GM12878 (cell line): ENCODE measurements around the gene TRAF2.

ENCODE experiments used
- EZH2 ChIP-seq: IDR thresholded peaks from 2 replicates; pipeline ENCODE4 v1.6.1; 2012; ENCODE audit warnings: low read depth, mild to moderate bottlenecking, control low read depth, inconsistent platforms, low read length, borderline replicate concordance; ENCODE audit not compliant: control insufficient read depth
- FOXM1 ChIP-seq: IDR thresholded peaks from 2 replicates; pipeline ENCODE4 v1.6.1; 2012; ENCODE audit warnings: low read depth, mild to moderate bottlenecking, inconsistent platforms, low read length, moderate library complexity
- POLR2A ChIP-seq: IDR thresholded peaks from 2 replicates; pipeline ENCODE4 v1.6.1; 2011; ENCODE audit warnings: low read depth, mild to moderate bottlenecking, low read length
- POU2F2 ChIP-seq: IDR thresholded peaks from 3 replicates; pipeline ENCODE4 v1.6.1; 2011; ENCODE audit warnings: low read depth, mild to moderate bottlenecking, low read length, borderline replicate concordance

DNA sequence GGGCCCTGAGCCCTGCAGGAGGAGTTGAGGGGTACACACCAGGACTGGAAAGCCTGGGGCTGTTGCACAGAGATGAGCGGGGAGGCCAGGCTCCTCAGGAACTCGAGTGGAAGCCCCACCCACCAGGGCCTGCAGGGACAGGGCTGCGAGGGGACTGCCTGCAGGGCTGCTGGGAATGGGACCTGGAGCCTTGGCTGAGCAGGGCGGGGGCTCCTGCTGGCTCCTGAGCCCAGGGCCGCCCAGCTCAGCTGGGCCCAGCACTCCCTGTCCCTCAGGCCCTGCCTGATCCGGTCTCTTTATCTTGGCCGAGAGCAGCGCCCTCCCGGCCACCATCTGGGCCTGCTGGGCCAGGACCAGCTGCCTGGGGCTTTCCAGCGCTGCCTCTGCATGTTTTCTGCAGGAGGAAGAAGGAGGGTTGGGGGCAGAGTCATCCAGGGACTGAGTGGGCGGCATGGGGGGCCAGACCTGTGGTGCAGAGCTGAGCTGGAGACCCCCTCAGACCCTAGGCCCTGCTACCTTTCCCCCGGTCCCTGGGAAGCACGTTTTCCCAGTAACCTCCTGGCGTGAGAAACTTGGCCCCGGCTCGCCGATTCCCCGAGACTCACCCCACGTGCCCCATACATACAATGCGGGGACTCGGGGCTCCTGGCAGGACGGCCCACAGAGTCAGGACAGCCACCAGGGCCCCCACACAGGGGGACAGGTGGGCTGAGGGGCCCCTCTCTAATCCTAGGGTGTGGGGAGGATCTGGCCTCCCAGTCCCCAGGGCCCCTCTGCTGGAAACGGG, 75.2 kb downstream of the TRAF2 start:
- TF ChIP-seq EZH2 (no peak), POU2F2 (no peak), POLR2A (no peak), FOXM1 (no peak)
